ENCODE data around the gene NDUFAF5. TPM values are rescaled to one million over a fixed set of nuclear protein-coding genes. Genes with fewer than 3 reads are reported as not detected.
"Not testable (repeated sequence)": the region's sequence is repeated elsewhere in the genome, so short reads cannot be mapped to it uniquely, and the experiment has no call there.

The NDUFAF5 gene
- 40.0 and 65.0 TPM in 2 replicates for total RNA-seq (2014; rRNA removed; shearing (Covaris generic))

GRCh38 chr20:13784893-13785715, at the start of gene NDUFAF5, which contains the start of gene ESF1:
TSS of gene NDUFAF5 (plus strand) at chr20:13785028. CDS start at chr20:13785069, 41 bp downstream.
TSS of gene ESF1 (minus strand) at chr20:13784919. CDS start at chr20:13783140, 1,779 bp downstream.
- peak; percentile 87 to 95 for DNase-seq (ENCODE audit: low read depth in 1 of 2, low spot score in 2 of 2)
- Histone ChIP-seq H3K27ac (peak within 1 kb of the TSS; percentile 55), H3K9me3 (replicated peaks) (no peaks in the 10 kb centered on the region), H3K4me3 (peak within 1 kb of the TSS; percentile 72), H3K4me1 (replicated peaks) (peaks cover 15% of the 10 kb centered on the region), H3K27me3 (replicated peaks) (no peaks in the 10 kb centered on the region), H3K36me3 (peaks cover 55% of the 10 kb centered on the region)

- H3K27me3 ChIP-seq (replicated peaks) = no peaks in the 10 kb centered on the region
- H3K36me3 ChIP-seq = peaks cover 25% of the 10 kb centered on the region
- H3K9me3 ChIP-seq (replicated peaks) = peaks cover 3% of the 10 kb centered on the region; the same call in 1 of the 2 replicates
- H3K27ac ChIP-seq = no peak overlapping the region
- peaks cover 33% of the 10 kb centered on the region for H3K4me1 ChIP-seq (replicated peaks)
- no peak for DNase-seq (ENCODE audit: low read depth in 1 of 2, low spot score in 2 of 2)
- H3K4me3 ChIP-seq = no peak overlapping the region
Observed at GRCh38 chr20:13735826-13736225, 49.0 kb upstream of the NDUFAF5 start.

- Histone ChIP-seq H3K27ac (no peak overlapping the region), H3K9me3 (replicated peaks) (peaks cover 7% of the 10 kb centered on the region; the same call in 1 of the 2 replicates), H3K27me3 (replicated peaks) (no peaks in the 10 kb centered on the region), H3K4me1 (replicated peaks) (peaks cover 36% of the 10 kb centered on the region), H3K36me3 (peaks cover 28% of the 10 kb centered on the region), H3K4me3 (no peak overlapping the region)
- peak in 1 of 2 experiments; percentile 23 for DNase-seq (ENCODE audit: low read depth in 1 of 2, low spot score in 2 of 2)
Observed at GRCh38 chr20:13736436-13737191, 48.2 kb upstream of the NDUFAF5 start.

- H3K27me3 ChIP-seq (replicated peaks); DNase-seq (ENCODE audit: low read depth in 1 of 2, low spot score in 2 of 2); H3K4me3 ChIP-seq; H3K27ac ChIP-seq; H3K9me3 ChIP-seq (replicated peaks): not testable (repeated sequence)
- Histone ChIP-seq H3K4me1 (replicated peaks) (peaks cover 36% of the 10 kb centered on the region), H3K36me3 (peaks cover 30% of the 10 kb centered on the region)
Observed at GRCh38 chr20:13738187-13738586, 46.6 kb upstream of the NDUFAF5 start.

- Histone ChIP-seq H3K4me1 (replicated peaks) (peaks cover 43% of the 10 kb centered on the region), H3K27ac (peak overlapping the region; percentile 73), H3K27me3 (replicated peaks) (no peaks in the 10 kb centered on the region), H3K36me3 (peaks cover 29% of the 10 kb centered on the region), H3K9me3 (replicated peaks) (peaks cover 7% of the 10 kb centered on the region; the same call in 1 of the 2 replicates), H3K4me3 (no peak overlapping the region)
- DNase-seq (ENCODE audit: low read depth in 1 of 2, low spot score in 2 of 2) = peak; percentile 75 to 90
Observed at GRCh38 chr20:13739731-13740649, 44.8 kb upstream of the NDUFAF5 start.

- DNase-seq (ENCODE audit: low read depth in 1 of 2, low spot score in 2 of 2) = no peak
- Histone ChIP-seq H3K4me3 (no peak overlapping the region), H3K27me3 (replicated peaks) (no peaks in the 10 kb centered on the region), H3K4me1 (replicated peaks) (peaks cover 46% of the 10 kb centered on the region), H3K27ac (no peak overlapping the region), H3K9me3 (replicated peaks) (peaks cover 7% of the 10 kb centered on the region; the same call in 1 of the 2 replicates), H3K36me3 (peaks cover 31% of the 10 kb centered on the region)
Observed at GRCh38 chr20:13741879-13742278, 42.9 kb upstream of the NDUFAF5 start.

GRCh38 chr20:13744352-13744751, 40.5 kb upstream of the NDUFAF5 start:
- Histone ChIP-seq H3K36me3 (peaks cover 34% of the 10 kb centered on the region), H3K27ac (no peak overlapping the region), H3K4me3 (no peak overlapping the region), H3K4me1 (replicated peaks) (peaks cover 33% of the 10 kb centered on the region), H3K27me3 (replicated peaks) (no peaks in the 10 kb centered on the region), H3K9me3 (replicated peaks) (peaks cover 7% of the 10 kb centered on the region; the same call in 1 of the 2 replicates)
- DNase-seq (ENCODE audit: low read depth in 1 of 2, low spot score in 2 of 2) = no peak

- H3K4me3 ChIP-seq = no peak overlapping the region
- peaks cover 38% of the 10 kb centered on the region for H3K36me3 ChIP-seq
- peaks cover 20% of the 10 kb centered on the region for H3K4me1 ChIP-seq (replicated peaks)
- H3K9me3 ChIP-seq (replicated peaks) = peaks cover 4% of the 10 kb centered on the region; the same call in 1 of the 2 replicates
- peak in 1 of 2 experiments; percentile 12 for DNase-seq (ENCODE audit: low read depth in 1 of 2, low spot score in 2 of 2)
- no peaks in the 10 kb centered on the region for H3K27me3 ChIP-seq (replicated peaks)
- H3K27ac ChIP-seq = no peak overlapping the region
Observed at GRCh38 chr20:13745784-13746183, 39.0 kb upstream of the NDUFAF5 start.

GRCh38 chr20:13749811-13750210, 35.0 kb upstream of the NDUFAF5 start:
- Histone ChIP-seq H3K36me3 (peaks cover 21% of the 10 kb centered on the region), H3K4me3 (no peak overlapping the region), H3K27ac (no peak overlapping the region), H3K27me3 (replicated peaks) (no peaks in the 10 kb centered on the region), H3K9me3 (replicated peaks) (no peaks in the 10 kb centered on the region), H3K4me1 (replicated peaks) (peaks cover 13% of the 10 kb centered on the region)
- DNase-seq (ENCODE audit: low read depth in 1 of 2, low spot score in 2 of 2) = no peak

- H3K27me3 ChIP-seq (replicated peaks) = no peaks in the 10 kb centered on the region
- no peak overlapping the region for H3K27ac ChIP-seq
- peaks cover 47% of the 10 kb centered on the region for H3K36me3 ChIP-seq
- no peak for DNase-seq (ENCODE audit: low read depth in 1 of 2, low spot score in 2 of 2)
- peaks cover 2% of the 10 kb centered on the region; the same call in 1 of the 2 replicates for H3K4me1 ChIP-seq (replicated peaks)
- no peak overlapping the region for H3K4me3 ChIP-seq
- H3K9me3 ChIP-seq (replicated peaks) = no peaks in the 10 kb centered on the region
Observed at GRCh38 chr20:13753436-13754036, 31.3 kb upstream of the NDUFAF5 start.

GRCh38 chr20:13755809-13756208, 29.0 kb upstream of the NDUFAF5 start:
- H3K36me3 ChIP-seq = peaks cover 56% of the 10 kb centered on the region
- H3K27me3 ChIP-seq (replicated peaks) = no peaks in the 10 kb centered on the region
- no peak overlapping the region for H3K27ac ChIP-seq
- DNase-seq (ENCODE audit: low read depth in 1 of 2, low spot score in 2 of 2) = no peak
- H3K4me3 ChIP-seq = no peak overlapping the region
- H3K9me3 ChIP-seq (replicated peaks) = no peaks in the 10 kb centered on the region
- H3K4me1 ChIP-seq (replicated peaks) = peaks cover 2% of the 10 kb centered on the region; the same call in 1 of the 2 replicates

- Histone ChIP-seq H3K36me3 (peaks cover 58% of the 10 kb centered on the region), H3K9me3 (replicated peaks) (no peaks in the 10 kb centered on the region), H3K4me3 (no peak overlapping the region), H3K27ac (no peak overlapping the region), H3K4me1 (replicated peaks) (no peaks in the 10 kb centered on the region), H3K27me3 (replicated peaks) (no peaks in the 10 kb centered on the region)
- no peak for DNase-seq (ENCODE audit: low read depth in 1 of 2, low spot score in 2 of 2)
Observed at GRCh38 chr20:13756551-13756950, 28.3 kb upstream of the NDUFAF5 start.
